ENCODE data around the gene TATDN2.

TATDN2 gene

GRCh38 chr3:10315771-10316344 is 67.6 kb downstream of the TATDN2 start:
- Histone ChIP-seq H3K27ac (ENCODE audit: poor library complexity, severe bottlenecking) (no peak overlapping the region), H3K4me1 (ENCODE audit: insufficient read depth, poor library complexity, severe bottlenecking) (no peaks in the 10 kb centered on the region), H3K4me3 (ENCODE audit: severe bottlenecking) (no peak overlapping the region), H3K27me3 (ENCODE audit: insufficient read depth, poor library complexity, severe bottlenecking) (no peaks in the 10 kb centered on the region), H3K9me3 (ENCODE audit: severe bottlenecking) (no peaks in the 10 kb centered on the region), H3K36me3 (ENCODE audit: low read depth) (peaks cover 79% of the 10 kb centered on the region)
- TF ChIP-seq CTCF (IDR thresholded peaks at IDR 0.05; ENCODE audit: poor library complexity, severe bottlenecking): no peak
- ATAC-seq (ENCODE audit: low read depth) (no peak), DNase-seq (ENCODE audit: low spot score) (no peak)

DNA sequence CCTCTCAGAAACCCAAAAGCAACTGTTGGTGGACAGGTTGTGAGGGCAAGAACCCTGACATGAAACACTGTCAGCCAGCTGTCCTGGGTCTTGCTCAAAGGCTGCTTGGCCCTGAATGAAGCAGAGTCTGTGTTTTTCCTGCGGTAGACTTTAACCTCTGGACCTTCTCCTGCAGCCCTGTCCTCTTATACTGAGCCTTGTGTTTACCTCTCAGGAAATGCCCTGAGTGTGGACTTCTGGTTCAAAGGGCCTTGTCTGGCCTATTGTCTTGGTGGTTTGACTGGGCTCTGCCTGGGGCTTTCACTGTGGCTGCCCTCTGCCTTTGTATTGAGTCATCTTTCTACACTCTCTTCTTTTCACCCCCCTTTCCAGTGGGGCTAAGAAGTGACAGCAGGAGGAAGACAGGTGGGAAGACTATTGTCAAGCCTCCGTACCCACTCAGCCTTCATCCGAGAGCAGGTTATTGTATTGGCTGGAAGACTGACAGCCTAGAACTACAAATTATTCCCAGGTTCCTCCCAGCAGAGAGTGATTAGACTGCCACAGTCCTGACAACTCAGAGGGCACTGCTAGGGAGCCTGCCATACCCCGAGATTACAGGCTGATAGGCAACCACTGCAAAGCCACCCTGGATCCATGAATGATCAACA is 69.2 kb downstream of the TATDN2 start:
- no peak overlapping the region for H3K4me3 ChIP-seq (ENCODE audit: severe bottlenecking)
- TF ChIP-seq CTCF (IDR thresholded peaks at IDR 0.05; ENCODE audit: poor library complexity, severe bottlenecking): no peak
- no peaks in the 10 kb centered on the region for H3K9me3 ChIP-seq (ENCODE audit: severe bottlenecking)
- ATAC-seq (ENCODE audit: low read depth): no peak
- no peak overlapping the region for H3K27ac ChIP-seq (ENCODE audit: poor library complexity, severe bottlenecking)
- peaks cover 64% of the 10 kb centered on the region for H3K36me3 ChIP-seq (ENCODE audit: low read depth)
- H3K4me1 ChIP-seq (ENCODE audit: insufficient read depth, poor library complexity, severe bottlenecking): no peaks in the 10 kb centered on the region
- DNase-seq (ENCODE audit: low spot score): no peak
- no peaks in the 10 kb centered on the region for H3K27me3 ChIP-seq (ENCODE audit: insufficient read depth, poor library complexity, severe bottlenecking)

- Histone ChIP-seq H3K4me1 (ENCODE audit: insufficient read depth, poor library complexity, severe bottlenecking) (no peaks in the 10 kb centered on the region), H3K4me3 (ENCODE audit: severe bottlenecking) (no peak overlapping the region), H3K9me3 (ENCODE audit: severe bottlenecking) (no peaks in the 10 kb centered on the region), H3K36me3 (ENCODE audit: low read depth) (peaks cover 59% of the 10 kb centered on the region), H3K27me3 (ENCODE audit: insufficient read depth, poor library complexity, severe bottlenecking) (no peaks in the 10 kb centered on the region), H3K27ac (ENCODE audit: poor library complexity, severe bottlenecking) (no peak overlapping the region)
- ATAC-seq (ENCODE audit: low read depth) (no peak), DNase-seq (ENCODE audit: low spot score) (no peak)
- no peak for TF ChIP-seq CTCF (IDR thresholded peaks at IDR 0.05; ENCODE audit: poor library complexity, severe bottlenecking)
Observed at GRCh38 chr3:10317961-10318350, 69.7 kb downstream of the TATDN2 start.

DNA sequence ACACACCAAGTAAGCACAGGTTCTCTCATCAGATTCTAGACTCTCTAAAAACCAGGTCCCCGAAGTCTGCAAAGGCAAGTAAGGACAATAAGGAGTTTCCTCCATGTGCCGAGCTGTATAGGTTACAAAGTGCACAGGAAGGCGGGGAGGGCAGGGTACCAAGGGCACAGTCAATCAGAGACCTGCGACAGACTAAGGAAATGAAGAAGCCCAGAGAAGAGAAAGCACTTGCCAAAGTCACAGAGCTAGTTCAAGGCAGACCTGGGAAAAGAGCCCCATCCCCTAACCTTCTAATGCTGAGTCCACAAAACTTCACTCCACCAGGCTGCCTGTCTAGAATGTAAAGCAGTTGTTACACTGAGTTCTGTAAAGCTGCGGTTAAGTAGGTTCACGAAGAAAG is 71.0 kb downstream of the TATDN2 start:
- TF ChIP-seq CTCF (IDR thresholded peaks at IDR 0.05; ENCODE audit: poor library complexity, severe bottlenecking): no peak
- no peaks in the 10 kb centered on the region for H3K27me3 ChIP-seq (ENCODE audit: insufficient read depth, poor library complexity, severe bottlenecking)
- H3K9me3 ChIP-seq (ENCODE audit: severe bottlenecking): no peaks in the 10 kb centered on the region
- DNase-seq (ENCODE audit: low spot score) (no peak), ATAC-seq (ENCODE audit: low read depth) (no peak)
- no peak overlapping the region for H3K4me3 ChIP-seq (ENCODE audit: severe bottlenecking)
- H3K36me3 ChIP-seq (ENCODE audit: low read depth): peaks cover 46% of the 10 kb centered on the region
- H3K27ac ChIP-seq (ENCODE audit: poor library complexity, severe bottlenecking): no peak overlapping the region
- no peaks in the 10 kb centered on the region for H3K4me1 ChIP-seq (ENCODE audit: insufficient read depth, poor library complexity, severe bottlenecking)

DNA sequence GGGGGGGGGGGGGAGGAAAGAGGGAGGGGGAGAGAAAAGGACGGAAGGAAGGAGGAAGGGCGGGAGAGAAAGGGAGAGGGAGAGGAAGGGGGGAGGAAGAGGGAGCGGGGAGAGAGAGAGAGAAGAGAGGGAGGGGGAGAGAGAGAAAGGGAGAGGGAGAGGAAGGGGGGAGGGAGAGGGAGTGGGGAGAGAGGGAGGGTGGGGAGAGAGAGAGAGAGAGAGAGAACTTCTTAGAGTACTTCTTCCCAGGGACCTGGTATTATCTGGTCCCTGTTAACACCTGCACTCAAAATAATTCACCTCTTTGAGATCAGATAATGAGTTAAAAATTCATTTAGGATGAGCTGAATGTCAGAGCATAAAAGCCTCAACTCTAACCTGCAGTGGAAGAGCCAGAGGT is 71.5 kb downstream of the TATDN2 start:
- Histone ChIP-seq H3K27ac (ENCODE audit: poor library complexity, severe bottlenecking) (no peak overlapping the region), H3K4me1 (ENCODE audit: insufficient read depth, poor library complexity, severe bottlenecking) (no peaks in the 10 kb centered on the region), H3K4me3 (ENCODE audit: severe bottlenecking) (peak overlapping the region; percentile 76), H3K27me3 (ENCODE audit: insufficient read depth, poor library complexity, severe bottlenecking) (no peaks in the 10 kb centered on the region), H3K36me3 (ENCODE audit: low read depth) (peaks cover 40% of the 10 kb centered on the region), H3K9me3 (ENCODE audit: severe bottlenecking) (no peaks in the 10 kb centered on the region)
- no peak for DNase-seq (ENCODE audit: low spot score)
- no peak for ATAC-seq (ENCODE audit: low read depth)
- TF ChIP-seq CTCF (IDR thresholded peaks at IDR 0.05; ENCODE audit: poor library complexity, severe bottlenecking): no peak
